Testis (tissue), 2 donors: Measurements from ENCODE around the gene SARS1.

Experiments used
- CTCF ChIP-seq, 3 experiments: fragments of 450-650 bp in 2 of 3; fragments of 200-600 bp in 1 of 3; sonication (generic) in 1 of 3; IDR thresholded peaks; one replicate each; pipeline ENCODE4 v1.5.1; 2016 to 2019; ENCODE audit warnings: antibody characterized with exemption in 3 of 3, mild to moderate bottlenecking in 2 of 3, moderate library complexity in 1 of 3
- POLR2A ChIP-seq: fragments of 450-650 bp; IDR thresholded peaks from one replicate; pipeline ENCODE4 v1.6.1; 2017; ENCODE audit warnings: antibody characterized with exemption, mild to moderate bottlenecking, moderate library complexity

GRCh38 chr1:109263234-109263596 is 49.5 kb downstream of the SARS1 start:
- no peak for TF ChIP-seq CTCF (IDR thresholded peaks at IDR 0.05)
- no peak for TF ChIP-seq POLR2A
